KMS-11 (cell line): ENCODE results near the gene FA2H.
"Not testable (repeated sequence)": the region's sequence is repeated elsewhere in the genome, so short reads cannot be mapped to it uniquely, and the experiment has no call there.

ENCODE experiments used
- H2AFZ ChIP-seq: fragments of 200-600 bp; sonication (generic); 2 replicates; pipeline ENCODE4 v1.6.1; 2016; ENCODE audit warnings: antibody characterized with exemption, mixed run types, low read depth
- H3K27ac ChIP-seq: fragments of 200-600 bp; sonication (generic); 2 replicates; pipeline ENCODE4 v1.6.1; 2016; ENCODE audit warnings: mild to moderate bottlenecking, mixed run types
- H3K27me3 ChIP-seq: fragments of 200-600 bp; sonication (generic); 2 replicates; pipeline ENCODE4 v1.6.1; 2017; ENCODE audit warnings: mild to moderate bottlenecking, low read depth, mixed run types, moderate library complexity; ENCODE audit not compliant: insufficient read depth
- H3K36me3 ChIP-seq: fragments of 200-600 bp; sonication (generic); 2 replicates; pipeline ENCODE4 v1.6.1; 2017; ENCODE audit warnings: mild to moderate bottlenecking, mixed run types; ENCODE audit not compliant: insufficient read depth
- H3K4me1 ChIP-seq: fragments of 200-600 bp; sonication (generic); 2 replicates; pipeline ENCODE4 v1.6.1; 2016; ENCODE audit warnings: mild to moderate bottlenecking, low read depth, mixed run types; ENCODE audit not compliant: poor library complexity, severe bottlenecking
- H3K4me2 ChIP-seq: fragments of 200-600 bp; sonication (generic); 2 replicates; pipeline ENCODE4 v1.7.0; 2016; ENCODE audit warnings: mild to moderate bottlenecking, mixed run types
- H3K4me3 ChIP-seq: fragments of 200-600 bp; sonication (generic); IDR thresholded peaks from 2 replicates; pipeline ENCODE4 v1.6.1; 2017; ENCODE audit warnings: low read depth, low read length, mixed read lengths; ENCODE audit not compliant: insufficient read depth
- H3K79me2 ChIP-seq: fragments of 200-600 bp; sonication (generic); 2 replicates; pipeline ENCODE4 v1.6.1; 2016; ENCODE audit warnings: low read depth, mixed run types; ENCODE audit not compliant: insufficient read depth
- H3K9ac ChIP-seq: fragments of 200-600 bp; sonication (generic); 2 replicates; pipeline ENCODE4 v1.6.1; 2016; ENCODE audit warnings: mild to moderate bottlenecking, mixed run types
- H4K20me1 ChIP-seq: fragments of 200-600 bp; sonication (generic); 2 replicates; pipeline ENCODE4 v1.6.1; 2016; ENCODE audit warnings: mild to moderate bottlenecking, mixed run types; ENCODE audit not compliant: insufficient read depth
- TF ChIP-seq, protein P1 (sequence below): fragments of 200-600 bp; sonication (generic); conservative IDR thresholded peaks from 2 replicates; pipeline ENCODE4 v1.6.1; 2017; ENCODE audit warnings: low read depth, mild to moderate bottlenecking, antibody characterized with exemption, low read length, moderate library complexity, mixed read lengths

The FA2H gene

DNA sequence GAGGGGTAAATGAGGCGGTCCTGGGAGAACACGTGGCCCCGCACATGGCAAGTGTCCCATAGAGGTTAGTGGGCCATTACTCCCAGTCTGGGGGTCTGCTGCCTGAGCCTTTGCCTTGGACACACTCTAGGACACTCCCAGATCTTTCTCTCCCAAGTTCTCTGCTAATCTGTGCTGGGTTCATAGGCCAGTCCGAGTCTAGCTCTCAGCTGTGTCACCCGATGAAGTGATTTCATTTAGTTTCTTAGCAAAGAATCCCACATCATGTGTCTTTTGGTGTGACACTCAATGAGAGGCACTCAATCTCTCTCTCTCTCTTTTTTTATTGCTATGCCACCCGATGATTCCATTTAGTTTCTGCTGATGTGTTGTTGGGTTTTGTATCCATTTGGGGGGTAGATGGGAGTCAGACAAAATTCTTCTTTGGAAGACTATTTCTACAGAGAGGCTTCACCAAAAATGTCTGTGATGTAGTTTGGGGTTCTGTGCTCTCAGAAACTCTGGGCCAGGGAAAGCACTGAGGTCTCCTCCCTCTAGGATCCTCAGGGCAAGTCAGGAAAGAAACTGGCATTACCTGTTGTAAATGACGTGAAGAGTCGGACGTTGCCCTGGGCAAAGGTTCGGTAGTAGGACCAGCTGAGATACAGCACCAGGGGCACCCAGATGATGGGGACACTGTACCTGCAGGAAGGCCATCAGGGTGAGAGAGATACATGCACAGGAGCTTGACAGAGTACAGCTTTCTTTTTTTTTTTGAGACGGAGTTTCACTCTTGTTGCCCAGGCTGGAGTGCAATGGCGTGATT is 48.8 kb downstream of the FA2H start:
- no peak overlapping the region for H3K4me3 ChIP-seq
- TF ChIP-seq, protein P1, sequence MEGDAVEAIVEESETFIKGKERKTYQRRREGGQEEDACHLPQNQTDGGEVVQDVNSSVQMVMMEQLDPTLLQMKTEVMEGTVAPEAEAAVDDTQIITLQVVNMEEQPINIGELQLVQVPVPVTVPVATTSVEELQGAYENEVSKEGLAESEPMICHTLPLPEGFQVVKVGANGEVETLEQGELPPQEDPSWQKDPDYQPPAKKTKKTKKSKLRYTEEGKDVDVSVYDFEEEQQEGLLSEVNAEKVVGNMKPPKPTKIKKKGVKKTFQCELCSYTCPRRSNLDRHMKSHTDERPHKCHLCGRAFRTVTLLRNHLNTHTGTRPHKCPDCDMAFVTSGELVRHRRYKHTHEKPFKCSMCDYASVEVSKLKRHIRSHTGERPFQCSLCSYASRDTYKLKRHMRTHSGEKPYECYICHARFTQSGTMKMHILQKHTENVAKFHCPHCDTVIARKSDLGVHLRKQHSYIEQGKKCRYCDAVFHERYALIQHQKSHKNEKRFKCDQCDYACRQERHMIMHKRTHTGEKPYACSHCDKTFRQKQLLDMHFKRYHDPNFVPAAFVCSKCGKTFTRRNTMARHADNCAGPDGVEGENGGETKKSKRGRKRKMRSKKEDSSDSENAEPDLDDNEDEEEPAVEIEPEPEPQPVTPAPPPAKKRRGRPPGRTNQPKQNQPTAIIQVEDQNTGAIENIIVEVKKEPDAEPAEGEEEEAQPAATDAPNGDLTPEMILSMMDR: no peak
- H4K20me1 ChIP-seq: no peaks in the 10 kb centered on the region
- H3K27ac ChIP-seq: no peak overlapping the region
- H3K9ac ChIP-seq: no peak overlapping the region
- no peaks in the 10 kb centered on the region for H3K4me1 ChIP-seq
- H3K4me2 ChIP-seq: no peak overlapping the region
- no peaks in the 10 kb centered on the region for H3K27me3 ChIP-seq
- H3K36me3 ChIP-seq: no peaks in the 10 kb centered on the region
- no peak overlapping the region for H2AFZ ChIP-seq
- no peaks in the 10 kb centered on the region for H3K79me2 ChIP-seq

DNA sequence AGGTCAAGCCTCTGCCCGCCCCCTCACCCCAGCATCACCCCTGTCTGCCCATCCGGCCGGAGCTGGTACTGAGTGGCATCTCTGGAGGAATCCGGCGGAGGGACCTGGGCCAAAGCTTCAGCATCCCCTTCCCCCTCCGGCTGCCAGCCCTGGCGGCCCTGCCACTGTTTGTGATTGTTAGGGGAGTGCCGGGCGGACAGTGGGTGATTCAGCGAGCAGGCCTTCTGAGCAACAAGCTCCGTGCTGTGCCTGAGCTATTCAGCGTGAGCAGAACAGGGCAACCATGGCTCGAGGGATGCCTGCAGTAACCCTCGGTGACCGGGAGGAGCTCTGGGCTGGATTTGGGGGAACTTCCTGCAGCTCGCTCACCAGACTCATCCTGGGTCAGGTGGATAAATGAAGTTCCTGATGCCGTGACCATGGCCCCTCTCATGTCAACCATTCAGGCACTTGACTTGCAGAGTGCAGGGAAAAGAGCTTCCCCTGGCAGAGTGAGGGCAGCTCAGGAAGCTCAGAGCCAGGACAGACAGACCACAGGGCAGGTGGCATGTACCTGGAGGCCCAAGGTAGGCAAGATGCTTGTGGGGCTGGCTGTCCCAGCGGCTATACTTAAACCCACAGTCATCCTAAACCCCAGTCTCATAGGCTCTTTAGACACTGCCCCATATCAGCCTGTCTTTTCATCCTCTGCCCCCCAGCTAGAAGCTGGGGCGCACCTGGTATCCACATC is 49.6 kb downstream of the FA2H start:
- no peaks in the 10 kb centered on the region for H4K20me1 ChIP-seq
- H3K4me2 ChIP-seq: no peak overlapping the region
- no peak overlapping the region for H3K9ac ChIP-seq
- H3K27ac ChIP-seq: no peak overlapping the region
- no peak overlapping the region for H3K4me3 ChIP-seq
- H2AFZ ChIP-seq: no peak overlapping the region
- no peaks in the 10 kb centered on the region for H3K27me3 ChIP-seq
- no peaks in the 10 kb centered on the region for H3K4me1 ChIP-seq
- H3K36me3 ChIP-seq: no peaks in the 10 kb centered on the region
- TF ChIP-seq, protein P1: no peak
- no peaks in the 10 kb centered on the region for H3K79me2 ChIP-seq

DNA sequence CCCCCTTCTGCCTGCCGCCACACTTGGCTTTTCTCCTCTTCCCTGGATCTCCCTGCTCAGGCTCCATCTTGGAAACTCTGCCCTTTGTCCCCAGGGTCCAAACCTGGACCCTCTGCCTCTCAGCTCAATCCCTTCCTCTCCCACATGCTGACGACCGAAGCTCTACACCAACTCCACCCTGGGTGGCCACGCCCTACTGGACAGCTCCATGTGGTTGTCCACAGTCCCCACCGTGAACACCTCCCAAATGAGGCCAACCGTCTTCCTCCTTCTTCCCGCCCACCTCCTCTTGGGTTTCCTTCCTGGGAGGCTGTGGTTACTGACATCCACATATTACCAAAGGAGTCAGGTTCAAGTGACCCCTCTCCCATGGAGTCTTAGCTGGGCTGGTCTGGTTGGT is 51.4 kb downstream of the FA2H start:
- no peaks in the 10 kb centered on the region for H3K79me2 ChIP-seq
- no peaks in the 10 kb centered on the region for H4K20me1 ChIP-seq
- H3K36me3 ChIP-seq: no peaks in the 10 kb centered on the region
- no peaks in the 10 kb centered on the region for H3K4me1 ChIP-seq
- H3K9ac ChIP-seq: no peak overlapping the region
- H3K27ac ChIP-seq: no peak overlapping the region
- no peaks in the 10 kb centered on the region for H3K27me3 ChIP-seq
- TF ChIP-seq, protein P1: no peak
- H3K4me2 ChIP-seq: no peak overlapping the region
- no peak overlapping the region for H3K4me3 ChIP-seq
- H2AFZ ChIP-seq: no peak overlapping the region

DNA sequence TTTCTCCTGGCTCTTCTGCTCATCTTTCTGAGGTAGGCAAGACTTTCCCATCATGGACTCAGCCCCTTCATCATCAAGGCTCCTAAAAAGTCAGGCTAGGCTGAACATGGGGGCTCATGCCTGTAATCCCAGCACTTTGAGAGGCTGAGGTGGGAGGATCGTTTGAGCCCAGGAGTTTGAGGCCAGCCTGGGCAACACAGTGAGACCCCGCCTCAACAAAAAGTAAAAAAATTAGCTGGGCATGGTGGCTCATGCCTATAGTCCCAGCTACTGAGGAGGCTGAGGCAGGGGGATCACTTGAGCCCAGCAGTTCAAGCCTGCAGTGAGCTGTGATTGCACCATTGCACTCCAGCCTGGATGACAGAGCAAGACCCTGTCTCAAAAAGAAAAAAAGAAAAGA is 52.5 kb downstream of the FA2H start:
- not testable (repeated sequence) for H3K4me2 ChIP-seq, H4K20me1 ChIP-seq, H3K79me2 ChIP-seq, H3K27me3 ChIP-seq, H3K36me3 ChIP-seq, H3K4me3 ChIP-seq, H3K27ac ChIP-seq, H2AFZ ChIP-seq, H3K4me1 ChIP-seq, H3K9ac ChIP-seq

DNA sequence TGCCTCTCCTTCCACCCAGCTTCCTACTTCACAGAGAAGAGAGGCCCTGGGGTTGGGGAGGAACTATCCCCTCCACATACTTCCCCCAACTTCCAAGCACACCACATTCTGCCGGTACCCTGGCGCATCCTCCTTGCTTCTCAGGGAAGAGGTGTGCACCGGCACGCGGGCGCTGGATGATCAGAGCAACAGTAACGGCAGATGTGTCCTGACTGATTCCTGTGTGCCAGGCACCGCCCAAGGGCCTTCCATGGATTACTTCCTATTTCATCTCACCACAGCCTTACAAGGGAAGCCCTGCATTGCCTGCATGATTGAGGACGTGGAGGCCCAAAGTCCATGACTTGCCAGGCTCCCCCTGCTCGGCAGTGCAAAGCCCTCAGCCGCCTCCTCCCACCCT is 52.9 kb downstream of the FA2H start:
- no peaks in the 10 kb centered on the region for H3K36me3 ChIP-seq
- H2AFZ ChIP-seq: no peak overlapping the region
- no peaks in the 10 kb centered on the region for H3K79me2 ChIP-seq
- no peak overlapping the region for H3K4me3 ChIP-seq
- H4K20me1 ChIP-seq: no peaks in the 10 kb centered on the region
- H3K4me1 ChIP-seq: no peaks in the 10 kb centered on the region
- no peak overlapping the region for H3K27ac ChIP-seq
- TF ChIP-seq, protein P1: no peak
- H3K9ac ChIP-seq: no peak overlapping the region
- H3K4me2 ChIP-seq: no peak overlapping the region
- no peaks in the 10 kb centered on the region for H3K27me3 ChIP-seq
